ENCODE results near the gene TXNDC2. TPM values are rescaled to one million over a fixed set of nuclear protein-coding genes. Genes with fewer than 3 reads are reported as not detected.
A peak's percentile ranks its signal among the peaks of the same experiment; 100 is the strongest.
"Not testable (repeated sequence)": the region's sequence is repeated elsewhere in the genome, so short reads cannot be mapped to it uniquely, and the experiment has no call there.

TXNDC2 gene
- total RNA-seq, 4 donors from 2014 or later, result 0.07 to 0.24 TPM; not detected in 2

DNA sequence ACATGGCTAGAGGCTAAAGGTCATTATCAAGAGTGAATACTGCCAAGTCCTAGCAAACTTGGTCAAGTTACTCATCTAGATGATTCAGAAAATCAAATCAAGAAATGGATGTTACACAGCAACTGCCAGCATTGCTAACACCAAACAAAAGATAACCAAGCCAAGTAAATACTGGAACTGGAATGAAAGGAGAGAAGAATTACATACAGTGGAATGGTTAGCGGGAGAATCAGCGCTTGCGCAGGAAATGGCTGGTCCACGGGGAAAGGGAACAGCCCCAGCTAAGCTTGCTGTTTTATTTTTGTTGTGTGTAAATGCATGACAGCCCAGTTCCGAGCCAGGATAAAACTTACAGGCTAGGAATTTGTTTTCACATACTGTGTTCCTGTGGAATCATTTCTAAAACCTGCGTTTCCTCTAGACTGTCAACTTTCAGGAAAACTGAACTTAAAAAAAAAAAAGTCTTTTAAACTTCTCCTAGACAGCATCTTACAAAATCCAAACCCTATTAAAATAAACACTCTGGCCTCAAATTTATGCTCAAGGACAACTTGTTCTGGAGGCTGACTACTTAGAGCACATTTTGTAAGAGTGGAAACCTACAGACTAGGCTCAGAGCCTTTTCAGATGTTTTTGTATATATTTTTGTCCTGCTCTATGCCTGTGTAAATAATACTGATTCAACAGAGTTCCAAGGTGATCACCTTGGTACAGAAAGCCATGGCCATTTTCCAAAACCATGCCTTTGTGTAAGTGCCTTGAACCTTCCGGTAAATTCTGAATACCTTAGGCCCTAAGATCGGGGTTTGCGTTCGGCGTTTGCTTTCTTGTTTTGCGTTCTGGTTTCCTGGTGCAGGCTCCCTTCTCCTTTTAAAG is 30.7 kb upstream of the TXNDC2 start:
- DNase-seq, result peak; percentile 54 to 65
- intact Hi-C loops (cut with DNase I; ENCODE audit: low total_unique reads), result no loop called here
- no peaks in the 10 kb centered on the region for H3K36me3 ChIP-seq
- no peaks in the 10 kb centered on the region for H3K9me3 ChIP-seq
- H3K27ac ChIP-seq, result peak overlapping the region; percentile 77 to 92
- no peaks in the 10 kb centered on the region for H3K27me3 ChIP-seq
- H3K4me3 ChIP-seq, result no peak overlapping the region
- peaks cover 0 to 3% of the 10 kb centered on the region in 2 donors for H3K4me1 ChIP-seq
- no peak for TF ChIP-seq POLR2A (IDR thresholded peaks at IDR 0.05)
- TF ChIP-seq, protein P1, sequence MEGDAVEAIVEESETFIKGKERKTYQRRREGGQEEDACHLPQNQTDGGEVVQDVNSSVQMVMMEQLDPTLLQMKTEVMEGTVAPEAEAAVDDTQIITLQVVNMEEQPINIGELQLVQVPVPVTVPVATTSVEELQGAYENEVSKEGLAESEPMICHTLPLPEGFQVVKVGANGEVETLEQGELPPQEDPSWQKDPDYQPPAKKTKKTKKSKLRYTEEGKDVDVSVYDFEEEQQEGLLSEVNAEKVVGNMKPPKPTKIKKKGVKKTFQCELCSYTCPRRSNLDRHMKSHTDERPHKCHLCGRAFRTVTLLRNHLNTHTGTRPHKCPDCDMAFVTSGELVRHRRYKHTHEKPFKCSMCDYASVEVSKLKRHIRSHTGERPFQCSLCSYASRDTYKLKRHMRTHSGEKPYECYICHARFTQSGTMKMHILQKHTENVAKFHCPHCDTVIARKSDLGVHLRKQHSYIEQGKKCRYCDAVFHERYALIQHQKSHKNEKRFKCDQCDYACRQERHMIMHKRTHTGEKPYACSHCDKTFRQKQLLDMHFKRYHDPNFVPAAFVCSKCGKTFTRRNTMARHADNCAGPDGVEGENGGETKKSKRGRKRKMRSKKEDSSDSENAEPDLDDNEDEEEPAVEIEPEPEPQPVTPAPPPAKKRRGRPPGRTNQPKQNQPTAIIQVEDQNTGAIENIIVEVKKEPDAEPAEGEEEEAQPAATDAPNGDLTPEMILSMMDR (IDR thresholded peaks at IDR 0.05), result no peak

DNA sequence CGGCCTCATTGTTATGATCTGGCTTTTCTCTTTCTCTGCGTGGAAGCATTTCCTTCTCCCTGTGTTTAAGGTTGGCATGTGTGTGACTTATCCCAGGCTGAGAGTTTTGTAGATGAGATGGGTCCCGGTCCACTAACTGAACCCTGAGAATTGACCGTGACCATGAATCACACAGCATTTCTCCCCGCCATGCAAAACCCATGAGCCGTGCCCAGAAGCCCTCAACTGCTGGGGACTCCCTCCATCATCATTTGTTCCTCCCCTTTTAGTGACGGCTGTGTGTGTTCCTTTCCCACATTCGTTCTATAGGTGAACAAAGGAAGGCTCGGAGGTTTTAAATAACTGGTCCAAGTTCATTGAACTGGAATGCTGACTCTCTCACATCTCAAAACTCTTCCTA is 30.1 kb upstream of the TXNDC2 start:
- TF ChIP-seq POLR2A (IDR thresholded peaks at IDR 0.05), result no peak
- TF ChIP-seq, protein P1 (IDR thresholded peaks at IDR 0.05), result no peak
- H3K4me3 ChIP-seq, result no peak overlapping the region
- intact Hi-C loops (cut with DNase I; ENCODE audit: low total_unique reads), result no loop called here
- H3K4me1 ChIP-seq, result peaks cover 0 to 3% of the 10 kb centered on the region in 2 donors
- H3K27me3 ChIP-seq, result no peaks in the 10 kb centered on the region
- H3K36me3 ChIP-seq, result no peaks in the 10 kb centered on the region
- DNase-seq, result no peak
- H3K27ac ChIP-seq, result peak overlapping the region; percentile 77 to 92
- H3K9me3 ChIP-seq, result no peaks in the 10 kb centered on the region

DNA sequence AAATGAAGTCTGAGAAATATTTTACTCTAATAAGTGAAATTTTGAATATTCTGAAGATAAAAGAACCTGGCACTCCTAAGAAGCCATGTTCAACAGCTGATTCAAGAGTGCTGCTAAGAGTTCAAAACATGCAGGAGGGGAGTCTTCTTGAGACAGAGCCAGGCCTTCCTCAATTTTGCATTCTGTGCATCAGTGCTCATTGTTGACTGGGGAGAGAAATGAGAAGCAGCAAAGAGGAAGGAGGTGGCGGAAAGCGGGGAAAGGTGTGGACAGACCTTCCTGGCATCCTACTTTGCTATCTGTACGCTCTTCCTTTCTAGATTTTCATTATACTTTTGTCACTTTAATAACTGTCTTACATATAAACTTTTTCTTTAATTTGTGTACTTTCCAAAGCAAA is 29.7 kb upstream of the TXNDC2 start:
- H3K4me3 ChIP-seq, result no peak overlapping the region
- TF ChIP-seq, protein P1 (IDR thresholded peaks at IDR 0.05), result no peak
- TF ChIP-seq POLR2A (IDR thresholded peaks at IDR 0.05), result no peak
- intact Hi-C loops (cut with DNase I; ENCODE audit: low total_unique reads), result no loop called here
- no peaks in the 10 kb centered on the region for H3K9me3 ChIP-seq
- H3K4me1 ChIP-seq, result peaks cover 0 to 3% of the 10 kb centered on the region in 2 donors
- no peaks in the 10 kb centered on the region for H3K36me3 ChIP-seq
- peak overlapping the region; percentile 77 to 92 for H3K27ac ChIP-seq
- H3K27me3 ChIP-seq, result no peaks in the 10 kb centered on the region
- no peak for DNase-seq

DNA sequence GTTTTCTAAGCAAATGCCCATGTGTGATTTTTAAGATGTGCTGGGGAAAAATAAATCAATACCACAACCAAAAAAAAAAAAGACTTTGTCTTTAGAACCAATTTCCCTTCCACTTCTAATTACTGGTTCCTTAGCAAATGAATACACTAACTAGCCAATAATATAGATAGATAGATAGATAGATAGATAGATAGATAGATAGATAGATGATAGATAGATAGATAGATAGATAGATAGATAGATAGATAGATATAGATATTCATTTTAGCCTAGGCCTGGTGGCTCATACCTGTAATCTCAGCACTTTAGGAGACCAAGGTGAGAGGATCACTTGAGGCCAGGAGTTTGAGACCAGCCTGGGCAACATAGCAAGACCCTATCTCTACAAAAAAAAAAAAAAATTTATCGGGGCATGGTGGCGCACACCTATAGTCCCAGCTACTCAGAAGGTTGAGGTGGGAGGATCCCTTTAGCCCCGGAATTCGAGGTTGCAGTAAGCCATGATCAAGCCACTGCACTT is 28.2 kb upstream of the TXNDC2 start:
- DNase-seq; H3K27me3 ChIP-seq; H3K27ac ChIP-seq; H3K4me1 ChIP-seq; H3K36me3 ChIP-seq; intact Hi-C loops (cut with DNase I; ENCODE audit: low total_unique reads); H3K4me3 ChIP-seq; H3K9me3 ChIP-seq: not testable (repeated sequence)

DNA sequence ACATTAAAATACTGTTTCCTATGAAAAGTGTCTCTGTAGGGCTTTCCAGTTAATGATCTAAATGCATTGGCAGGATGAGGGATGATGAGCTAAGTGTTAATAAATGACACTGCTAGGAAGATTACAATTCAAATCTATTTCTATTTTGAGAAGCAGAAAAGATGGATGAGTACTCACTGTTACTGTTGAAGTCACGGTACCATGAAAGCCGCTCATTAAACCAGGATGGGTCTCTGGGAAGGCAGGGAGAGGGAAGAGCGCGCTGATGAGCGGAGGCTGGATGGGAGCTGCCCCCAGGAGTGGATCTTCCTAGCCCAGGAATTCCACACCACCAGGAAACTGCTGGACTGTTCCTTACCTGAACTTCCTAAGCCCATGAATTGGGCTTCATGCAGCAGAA is 27.1 kb upstream of the TXNDC2 start:
- intact Hi-C loops (cut with DNase I; ENCODE audit: low total_unique reads), result no loop called here

More for the DNA sequence above, 27.1 kb upstream of the TXNDC2 start:
- TF ChIP-seq, protein P1 (IDR thresholded peaks at IDR 0.05), result no peak
- no peak for TF ChIP-seq POLR2A (IDR thresholded peaks at IDR 0.05)
- Histone ChIP-seq H3K27ac (no peak overlapping the region), H3K27me3 (no peaks in the 10 kb centered on the region), H3K4me1 (peaks cover 0 to 3% of the 10 kb centered on the region in 2 donors), H3K36me3 (no peaks in the 10 kb centered on the region), H3K9me3 (no peaks in the 10 kb centered on the region), H3K4me3 (no peak overlapping the region)
- DNase-seq, result no peak

Measured in uterus (tissue), 4 donors.